GM04504 (cell line): ENCODE results near the gene TPSAB1.
"Not testable (repeated sequence)": the region's sequence is repeated elsewhere in the genome, so short reads cannot be mapped to it uniquely, and the experiment has no call there.

Experiments
- DNase-seq: peaks from one replicate; pipeline ENCODE4 v3.0.0-alpha.2; 2012; ENCODE audit warnings: low read depth

The TPSAB1 gene

GRCh38 chr16:1223355-1224214 is 16.9 kb upstream of the TPSAB1 start:
- no peak for DNase-seq

- DNase-seq: no peak
Observed at GRCh38 chr16:1224558-1224957, 15.9 kb upstream of the TPSAB1 start.

- DNase-seq: no peak
Observed at GRCh38 chr16:1225051-1225451, 15.5 kb upstream of the TPSAB1 start, which contains the start of gene TPSG1. TPSG1 (minus strand) TSS chr16:1225268; CDS start chr16:1225252, 16 bp downstream.

- not testable (repeated sequence) for DNase-seq
Observed at GRCh38 chr16:1225728-1226311, 14.7 kb upstream of the TPSAB1 start.

- not testable (repeated sequence) for DNase-seq
Observed at GRCh38 chr16:1226692-1227091, 13.8 kb upstream of the TPSAB1 start.

- DNase-seq: not testable (repeated sequence)
Observed at GRCh38 chr16:1228227-1228626, 12.3 kb upstream of the TPSAB1 start.

- DNase-seq: not testable (repeated sequence)
Observed at GRCh38 chr16:1229476-1229875, 11.0 kb upstream of the TPSAB1 start.

- DNase-seq: not testable (repeated sequence)
Observed at GRCh38 chr16:1230084-1230470, 10.4 kb upstream of the TPSAB1 start, which contains the start of gene TPSB2. TPSB2 (minus strand) TSS chr16:1230184; CDS start chr16:1229951, 233 bp downstream.

GRCh38 chr16:1230471-1231212 is 9.9 kb upstream of the TPSAB1 start:
- not testable (repeated sequence) for DNase-seq

GRCh38 chr16:1231301-1231700 is 9.2 kb upstream of the TPSAB1 start:
- DNase-seq: not testable (repeated sequence)

GRCh38 chr16:1232049-1232748 is 8.3 kb upstream of the TPSAB1 start:
- DNase-seq: not testable (repeated sequence)

- not testable (repeated sequence) for DNase-seq
Observed at GRCh38 chr16:1236659-1237058, 3.8 kb upstream of the TPSAB1 start.

GRCh38 chr16:1237990-1238389 is 2.5 kb upstream of the TPSAB1 start:
- DNase-seq: no peak

GRCh38 chr16:1238909-1239308 is 1.6 kb upstream of the TPSAB1 start:
- DNase-seq: not testable (repeated sequence)

GRCh38 chr16:1239575-1239974 is 930 bp upstream of the TPSAB1 start:
- not testable (repeated sequence) for DNase-seq

- DNase-seq: not testable (repeated sequence)
Observed at GRCh38 chr16:1241081-1241480, 576 bp downstream of the TPSAB1 start.

- DNase-seq: not testable (repeated sequence)
Observed at GRCh38 chr16:1243363-1243762, 2.9 kb downstream of the TPSAB1 start.

GRCh38 chr16:1243907-1244850 is 3.7 kb downstream of the TPSAB1 start:
- not testable (repeated sequence) for DNase-seq

GRCh38 chr16:1244881-1245280 is 4.4 kb downstream of the TPSAB1 start:
- DNase-seq: no peak

GRCh38 chr16:1245452-1246020 is 5.0 kb downstream of the TPSAB1 start:
- DNase-seq: no peak
